ENCODE results near the gene KERA.

- TF ChIP-seq POLR2A (IDR thresholded peaks at IDR 0.05; ENCODE audit: low read depth, low read length): no peak
- no peak for TF ChIP-seq TAF1 (IDR thresholded peaks at IDR 0.05; ENCODE audit: low read depth, low read length)
- no peak for TF ChIP-seq POLR2AphosphoS5 (IDR thresholded peaks at IDR 0.05; ENCODE audit: low read depth, low read length)
- TF ChIP-seq POU2F2 (IDR thresholded peaks at IDR 0.05; ENCODE audit: low read depth, low read length): no peak
- no peak for TF ChIP-seq SPI1 (IDR thresholded peaks at IDR 0.05; ENCODE audit: low read depth, low read length)
Observed at GRCh38 chr12:91007531-91008290, 50.1 kb downstream of the KERA start.
